HepG2 (cell line): ENCODE data around the gene EEIG1. TPM values are rescaled to one million over a fixed set of nuclear protein-coding genes. Genes with fewer than 3 reads are reported as not detected.

ENCODE experiments used
- ATF3 ChIP-seq: sonication (generic); formaldehyde crosslinking; IDR thresholded peaks from 2 replicates; pipeline ENCODE4 v1.4.0; 2020; ENCODE audit warnings: missing genetic modification reagents
- CBX1 ChIP-seq: IDR thresholded peaks from one replicate; pipeline ENCODE4 v1.6.1; 2016; ENCODE audit warnings: antibody characterized with exemption, low read depth
- ELF3 ChIP-seq: IDR thresholded peaks from 2 replicates; pipeline ENCODE4 v1.6.1; 2016; ENCODE audit warnings: missing genetic modification reagents, missing compliant biosample characterization
- FOXP4 ChIP-seq: sonication (generic); formaldehyde crosslinking; IDR thresholded peaks from 2 replicates; pipeline ENCODE4 v1.4.0; 2020; ENCODE audit warnings: missing genetic modification reagents
- IRF2 ChIP-seq: IDR thresholded peaks from 2 replicates; pipeline ENCODE4 v1.6.1; 2018; ENCODE audit warnings: missing genetic modification reagents, missing compliant biosample characterization
- PHF5A ChIP-seq: IDR thresholded peaks from one replicate; pipeline ENCODE4 v1.6.1; 2018; ENCODE audit warnings: low read depth, missing genetic modification reagents; ENCODE audit not compliant: unreplicated experiment
- SIN3A ChIP-seq: IDR thresholded peaks from 2 replicates; pipeline ENCODE4 v1.6.1; 2011; ENCODE audit warnings: low read depth, mild to moderate bottlenecking, control low read depth, low read length, borderline replicate concordance
- SMC3 ChIP-seq: IDR thresholded peaks from 2 replicates; pipeline ENCODE4 v1.6.1; 2011; ENCODE audit warnings: low read length, improper control_type of control experiment
- SP5 ChIP-seq: IDR thresholded peaks from 2 replicates; pipeline ENCODE4 v1.6.1; 2016; ENCODE audit warnings: low read depth, borderline replicate concordance
- TBX2 ChIP-seq: sonication (generic); formaldehyde crosslinking; IDR thresholded peaks from 2 replicates; pipeline ENCODE4 v1.5.0; 2020; ENCODE audit warnings: missing genetic modification reagents, mild to moderate bottlenecking, borderline replicate concordance
- THAP11 ChIP-seq: IDR thresholded peaks from 2 replicates; pipeline ENCODE4 v1.6.1; 2016; ENCODE audit warnings: missing biosample characterization, missing genetic modification reagents
- ZNF274 ChIP-seq: sonication (generic); formaldehyde crosslinking; IDR thresholded peaks from 2 replicates; pipeline ENCODE4 v1.5.1; 2020; ENCODE audit warnings: mild to moderate bottlenecking, missing genetic modification reagents
- ZNF501 ChIP-seq: sonication (generic); formaldehyde crosslinking; IDR thresholded peaks from 2 replicates; pipeline ENCODE4 v1.5.1; 2020; ENCODE audit warnings: mild to moderate bottlenecking, moderate library complexity, missing genetic modification reagents
- ZNF574 ChIP-seq: sonication (generic); formaldehyde crosslinking; IDR thresholded peaks from 2 replicates; pipeline ENCODE4 v1.4.0; 2020; ENCODE audit warnings: missing genetic modification reagents
- ZNF687 ChIP-seq: sonication (generic); formaldehyde crosslinking; IDR thresholded peaks from 2 replicates; pipeline ENCODE4 v1.5.1; 2020; ENCODE audit warnings: mild to moderate bottlenecking, missing genetic modification reagents, moderate library complexity
- ZNF737 ChIP-seq: sonication (generic); formaldehyde crosslinking; IDR thresholded peaks from 2 replicates; pipeline ENCODE4 v1.5.0; 2020; ENCODE audit warnings: missing genetic modification reagents, mild to moderate bottlenecking, borderline replicate concordance
- ZNF878 ChIP-seq: sonication (generic); formaldehyde crosslinking; IDR thresholded peaks from 2 replicates; pipeline ENCODE4 v1.8.1; 2023; ENCODE audit warnings: mild to moderate bottlenecking, missing genetic modification reagents, moderate library complexity
- ZNF883 ChIP-seq: sonication (generic); formaldehyde crosslinking; IDR thresholded peaks from 2 replicates; pipeline ENCODE4 v1.5.1; 2020; ENCODE audit warnings: mild to moderate bottlenecking, missing genetic modification reagents; ENCODE audit errors: not compliant biosample characterization
- polyA plus RNA-seq, 8 experiments: library from polyadenylated mRNA; depleted of rRNA in 3 of 8; stranded (reverse) in 7 of 8; unstranded in 1 of 8; fragments of >200 nt; fragmentation: Illumina TruSeq in 4 of 8; extraction: Trizol in 4 of 8; gene quantifications; 2 replicates each; pipeline versions ENCODE4 v1.2.1 to v1.2.3, GENCODE V29; 2011 to 2016; ENCODE audit warnings: low read depth in 4 of 8, missing spikeins in 1 of 8, mixed read lengths in 1 of 8; ENCODE audit not compliant: insufficient read depth in 1 of 8
- total RNA-seq, 5 experiments: library from RNA; depleted of rRNA; stranded (reverse); fragments of >200 nt; fragmentation: Illumina TruSeq; extraction: Trizol; gene quantifications; 2 replicates each; pipeline ENCODE4 v1.2.3, GENCODE V29; 2016; ENCODE audit warnings: low read depth in 1 of 5

Gene EEIG1
- total and polyA plus RNA-seq, 2 of the 13 experiments (the other 11 are each of a cell fraction or from before 2014, with no cell fraction given), result 16.6 to 25.2 TPM

- TF ChIP-seq THAP11 (CRISPR knock-in tag) (peak; percentile 69), SIN3A (peak; percentile 29; the same call in 1 of the 2 replicates), ATF3 (CRISPR knock-in tag) (peak; percentile 99), ZNF574 (CRISPR knock-in tag) (peak; percentile 42; the same call in 1 of the 2 replicates), ELF3 (CRISPR knock-in tag) (0 out of 2 replicates have a peak, but pooled peaks have one; percentile 59), ZNF501 (CRISPR knock-in tag) (peak; percentile 50; the same call in 1 of the 2 replicates), SP5 (peak; percentile 76; the same call in 1 of the 2 replicates), ZNF878 (CRISPR knock-in tag) (no peak), ZNF274 (CRISPR knock-in tag) (peak; percentile 51; the same call in 1 of the 2 replicates), ZNF687 (CRISPR knock-in tag) (peak; percentile 82), FOXP4 (CRISPR knock-in tag) (peak; percentile 70), IRF2 (CRISPR knock-in tag) (peak; percentile 80; the same call in 1 of the 2 replicates), SMC3 (peak; percentile 82), TBX2 (peak; percentile 92), ZNF883 (CRISPR knock-in tag) (peak; percentile 46), ZNF737 (CRISPR knock-in tag) (no peak), CBX1 (peak; percentile 67), PHF5A (peak; percentile 78)
Measured at GRCh38 chr9:127955294-127956015, 25.3 kb downstream of the EEIG1 start (continued).
